PFSK-1 (cell line): Measurements from ENCODE around the gene HES5.

Experiments
- FOXP2 ChIP-seq: optimal IDR thresholded peaks from 2 replicates; pipeline ENCODE3; 2011; ENCODE audit warnings: borderline replicate concordance, control low read depth, inconsistent platforms; ENCODE audit not compliant: insufficient read depth; ENCODE audit errors: extremely low read length, extremely low read depth
- POLR2AphosphoS5 ChIP-seq: IDR thresholded peaks from 2 replicates; pipeline ENCODE4 v1.6.1; 2012; ENCODE audit warnings: low read depth, mild to moderate bottlenecking, control low read depth, low read length, moderate library complexity
- REST ChIP-seq, 2 experiments: IDR thresholded peaks; 2 replicates each; pipeline versions ENCODE4 v1.6.1 to v1.8.0; 2011 to 2012; ENCODE audit warnings: low read depth in 2 of 2, low read length in 2 of 2, control low read depth in 1 of 2, inconsistent platforms in 1 of 2, mild to moderate bottlenecking in 1 of 2, moderate library complexity in 1 of 2; ENCODE audit not compliant: insufficient read depth in 1 of 2
- SIN3A ChIP-seq: IDR thresholded peaks from 2 replicates; pipeline ENCODE4 v1.6.1; 2012; ENCODE audit warnings: mild to moderate bottlenecking, low read length, moderate library complexity, borderline replicate concordance; ENCODE audit not compliant: insufficient read depth
- TAF1 ChIP-seq: IDR thresholded peaks from 2 replicates; pipeline ENCODE4 v1.6.1; 2012; ENCODE audit warnings: low read length, control low read depth, borderline replicate concordance; ENCODE audit not compliant: insufficient read depth

HES5 gene

GRCh38 chr1:2530513-2531361 is 674 bp upstream of the HES5 start:
- TF ChIP-seq TAF1 (no peak), FOXP2 (no peak), POLR2AphosphoS5 (no peak), REST (IDR thresholded peaks at IDR 0.05; ENCODE audit: insufficient read depth in 1 of 2, low read depth in 2 of 2, low read length in 2 of 2) (no peak), SIN3A (no peak)

GRCh38 chr1:2528966-2529783 is 888 bp downstream of the HES5 start:
- TF ChIP-seq POLR2AphosphoS5: no peak
- TF ChIP-seq REST (IDR thresholded peaks at IDR 0.05; ENCODE audit: insufficient read depth in 1 of 2, low read depth in 2 of 2, low read length in 2 of 2): no peak
- TF ChIP-seq FOXP2: no peak
- no peak for TF ChIP-seq TAF1
- TF ChIP-seq SIN3A: no peak

- no peak for TF ChIP-seq POLR2AphosphoS5
- TF ChIP-seq SIN3A: no peak
- TF ChIP-seq TAF1: no peak
- TF ChIP-seq REST (IDR thresholded peaks at IDR 0.05; ENCODE audit: insufficient read depth in 1 of 2, low read depth in 2 of 2, low read length in 2 of 2): no peak
- TF ChIP-seq FOXP2: no peak
These were observed 1.5 kb downstream of the HES5 start for GRCh38 chr1:2528611-2528965.

- TF ChIP-seq REST (IDR thresholded peaks at IDR 0.05; ENCODE audit: insufficient read depth in 1 of 2, low read depth in 2 of 2, low read length in 2 of 2) (no peak), FOXP2 (no peak), TAF1 (no peak), POLR2AphosphoS5 (no peak), SIN3A (no peak)
These were observed 2.0 kb downstream of the HES5 start for GRCh38 chr1:2528016-2528415.
